GM12878 (cell line): ENCODE measurements around the gene ZBTB8OS. TPM values are rescaled to one million over a fixed set of nuclear protein-coding genes. Genes with fewer than 3 reads are reported as not detected.

Experiments
- ATAC-seq: fragments of 200-7000 bp; cut with Tn5 transposase; 3 replicates; pipeline ENCODE4 v1.9.1; 2020; ENCODE audit warnings: mild to moderate bottlenecking, moderate library complexity
- BruUV-seq: library from RNA; stranded (reverse); fragments of 400-500 nt; replicated peaks from 2 replicates; lab custom pipeline; 2021; lab: Mats Ljungman, UMichigan
- CTCF ChIA-PET: fragments of 300-600 bp; sonication (Branson Sonifier 250); formaldehyde crosslinking; extraction: SDS; loops from one replicate; lab custom pipeline; 2021; ENCODE audit warnings: inconsistent platforms; lab: Yijun Ruan, JAX
- POLR2A ChIA-PET: fragments of 350-600 bp; formaldehyde crosslinking; extraction: SDS; loops from one replicate; lab custom pipeline; 2021; ENCODE audit warnings: inconsistent platforms; lab: Charles Lee
- RAD21 ChIA-PET: fragments of 300-600 bp; sonication (Branson Sonifier 250); formaldehyde crosslinking; loops from one replicate; lab custom pipeline; 2023; ENCODE audit warnings: antibody characterized with exemption; ENCODE audit not compliant: unreplicated experiment; lab: Charles Lee
- SMC1A ChIA-PET: fragments of 300-600 bp; sonication (Branson Sonifier 250); formaldehyde crosslinking; loops from one replicate; lab custom pipeline; 2023; ENCODE audit not compliant: unreplicated experiment, uncharacterized antibody; lab: Charles Lee
- DNase-seq: peaks from one replicate; pipeline ENCODE4 v3.0.0-alpha.2; 2011; ENCODE audit warnings: low read depth, low spot score
- FAIRE-seq: peaks from 3 replicates; lab custom pipeline; 2011; peaks lifted over from hg19 to GRCh38; lab: Jason Lieb, UNC
- H2AFZ ChIP-seq: 2 replicates; pipeline ENCODE4 v1.6.0; 2011; ENCODE audit warnings: low read depth, low read length, control low read depth; ENCODE audit not compliant: control insufficient read depth
- H3K27ac ChIP-seq: 2 replicates; pipeline ENCODE4 v1.5.1; 2011; ENCODE audit warnings: control low read depth; ENCODE audit not compliant: control insufficient read depth, insufficient read depth
- H3K27me3 ChIP-seq, 2 experiments: replicated peaks in 1 of 2; 2 replicates each; pipeline versions ENCODE4 v1.6.0 to v1.6.1; 2011; ENCODE audit warnings: low read length in 1 of 2; ENCODE audit not compliant: control insufficient read depth in 2 of 2, insufficient read depth in 2 of 2
- H3K36me3 ChIP-seq, 2 experiments: 2 replicates each; pipeline ENCODE4 v1.5.1; 2011; ENCODE audit warnings: low read length in 1 of 2; ENCODE audit not compliant: control insufficient read depth in 2 of 2, insufficient read depth in 2 of 2
- H3K4me1 ChIP-seq: 2 replicates; pipeline ENCODE4 v1.6.1; 2011; ENCODE audit warnings: mild to moderate bottlenecking, low read length, moderate library complexity, mixed read lengths; ENCODE audit not compliant: control insufficient read depth, insufficient read depth
- H3K4me2 ChIP-seq: 2 replicates; pipeline ENCODE4 v1.6.0; 2011; ENCODE audit warnings: control low read depth; ENCODE audit not compliant: control insufficient read depth, insufficient read depth
- H3K4me3 ChIP-seq: fragments of 200-600 bp; sonication (generic); 2 replicates; pipeline ENCODE4 v1.5.1; 2016
- H3K79me2 ChIP-seq: 2 replicates; pipeline ENCODE4 v1.6.0; 2011; ENCODE audit warnings: low read length; ENCODE audit not compliant: control insufficient read depth, insufficient read depth
- H3K9ac ChIP-seq: 2 replicates; pipeline ENCODE4 v1.8.0; 2011; ENCODE audit warnings: low read length, control low read depth, mixed read lengths; ENCODE audit not compliant: control insufficient read depth, insufficient read depth
- H3K9me3 ChIP-seq: replicated peaks from 3 replicates; pipeline ENCODE4 v1.5.1; 2011; ENCODE audit warnings: mild to moderate bottlenecking, low read length; ENCODE audit not compliant: control insufficient read depth, insufficient read depth
- H4K20me1 ChIP-seq: 2 replicates; pipeline ENCODE4 v1.6.0; 2011; ENCODE audit not compliant: control insufficient read depth, insufficient read depth
- EP300 ChIP-seq, 2 experiments: fragments of 150-350 bp in 1 of 2; IDR thresholded peaks; 2 replicates each; pipeline ENCODE4 v1.6.1; 2011 to 2012; ENCODE audit warnings: low read depth in 2 of 2, low read length in 2 of 2, borderline replicate concordance in 1 of 2, improper control_type of control experiment in 1 of 2, inconsistent platforms in 1 of 2; ENCODE audit not compliant: control insufficient read depth in 1 of 2
- NFXL1 ChIP-seq: fragments of 450-650 bp; IDR thresholded peaks from 2 replicates; pipeline ENCODE4 v1.6.1; 2017; ENCODE audit warnings: antibody characterized with exemption, mild to moderate bottlenecking, borderline replicate concordance
- NR2C2 ChIP-seq: IDR thresholded peaks from 2 replicates; pipeline ENCODE4 v1.6.1; 2011; ENCODE audit warnings: borderline replicate concordance, low read depth; ENCODE audit not compliant: control insufficient read depth, insufficient read length
- PAX8 ChIP-seq: fragments of 450-650 bp; IDR thresholded peaks from 2 replicates; pipeline ENCODE4 v1.6.1; 2017; ENCODE audit warnings: mild to moderate bottlenecking, moderate library complexity
- SMAD5 ChIP-seq: IDR thresholded peaks from 2 replicates; pipeline ENCODE4 v1.6.1; 2016; ENCODE audit warnings: antibody characterized with exemption, low read depth
- TARDBP ChIP-seq: IDR thresholded peaks from 2 replicates; pipeline ENCODE4 v1.6.1; 2016; ENCODE audit warnings: borderline replicate concordance
- WGBS: methylation state at CpG from one replicate; pipeline ENCODE4 v1.1.6; 2016; ENCODE audit warnings: low lambda C conversion rate; ENCODE audit not compliant: insufficient replicate concordance, insufficient coverage; ENCODE audit errors: missing lambda C conversion rate; 5-methylcytosine and 5-hydroxymethylcytosine counted together
- in situ Hi-C: fragments of 300-500 bp; cut with MboI; formaldehyde crosslinking; loops from 9 replicates; pipeline ENCODE4 v1.14.3; 2018; ENCODE audit warnings: mixed read lengths
- intact Hi-C: fragments of 100-400 bp; cut with micrococcal nuclease; formaldehyde crosslinking; loops from one replicate; pipeline ENCODE4 v1.14.2; 2022; ENCODE audit not compliant: unreplicated experiment
- polyA plus RNA-seq, 11 experiments: library from polyadenylated mRNA; depleted of rRNA in 4 of 11; unstranded in 6 of 11; stranded (reverse) in 5 of 11; fragments of >200 nt; fragmentation: Nextera tagmentation in 4 of 11; fragmentation: Illumina TruSeq in 1 of 11; extraction: Ambion mirVana in 4 of 11; extraction: Trizol in 1 of 11; gene quantifications; 1 replicate in 1 of 11; 2 replicates in 10 of 11; pipeline versions ENCODE4 v1.2.1 to v1.2.3, GENCODE V29; 2011 to 2016; ENCODE audit warnings: inconsistent platforms in 2 of 11, missing spikeins in 2 of 11, low read depth in 1 of 11
- total RNA-seq, 4 experiments: library from RNA; depleted of rRNA in 3 of 4; stranded (reverse); fragments of >200 nt in 3 of 4; fragmentation: Illumina TruSeq in 1 of 4; extraction: Trizol in 1 of 4; gene quantifications; 2 replicates each; pipeline versions ENCODE4 v1.2.1 to v1.2.3, GENCODE V29; 2013 to 2021
- TF ChIP-seq, protein P1 (sequence below): IDR thresholded peaks from 2 replicates; pipeline ENCODE4 v1.6.1; 2011; ENCODE audit warnings: mild to moderate bottlenecking, low read depth, low read length, moderate library complexity; ENCODE audit not compliant: insufficient replicate concordance
- TF ChIP-seq, protein P2 (sequence below): fragments of 450-650 bp; IDR thresholded peaks from 2 replicates; pipeline ENCODE4 v1.6.1; 2018; ENCODE audit warnings: borderline replicate concordance, mild to moderate bottlenecking; ENCODE audit not compliant: partially characterized antibody
- TF ChIP-seq, protein P3 (sequence below): IDR thresholded peaks from 2 replicates; pipeline ENCODE4 v1.6.1; 2012; ENCODE audit warnings: low read length, inconsistent platforms
- TF ChIP-seq, protein P4 (sequence below): fragments of 450-650 bp; IDR thresholded peaks from 2 replicates; pipeline ENCODE4 v1.6.1; 2016; ENCODE audit warnings: mild to moderate bottlenecking, moderate library complexity, borderline replicate concordance

Gene ZBTB8OS
- total and polyA plus RNA-seq, 10 of the 15 experiments (the other 5 are each of a cell fraction or from before 2014, with no cell fraction given), result 77.8 to 350 (median 139) TPM

DNA sequence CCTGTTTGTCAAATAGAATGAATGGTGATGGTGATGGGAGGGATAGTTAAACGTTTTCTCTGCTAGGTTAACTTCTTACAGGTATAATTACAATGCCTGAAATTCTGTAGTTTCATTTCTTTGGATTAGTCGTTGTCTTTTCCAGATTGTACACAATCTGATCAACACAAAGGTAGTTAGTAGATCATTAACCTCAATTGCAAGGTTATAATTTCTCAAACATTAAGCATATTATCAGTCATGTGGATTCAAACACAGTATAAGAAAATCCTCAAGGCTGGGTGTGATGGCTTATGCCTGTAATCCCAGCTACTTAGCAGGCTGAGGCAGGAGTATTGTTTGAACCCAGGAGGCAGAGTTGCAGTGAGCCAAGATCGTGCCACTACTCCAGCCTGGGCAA is 31.6 kb upstream of the ZBTB8OS start:
- WGBS, result 79% methylated on average over 3 of the region's 3 CpGs
- Histone ChIP-seq H4K20me1 (no peaks in the 10 kb centered on the region), H3K79me2 (no peaks in the 10 kb centered on the region), H3K27me3 (no peaks in the 10 kb centered on the region), H3K4me2 (no peak overlapping the region), H3K36me3 (peaks cover 4 to 30% of the 10 kb centered on the region in 2 experiments), H3K27ac (no peak overlapping the region), H3K9me3 (no peaks in the 10 kb centered on the region), H2AFZ (no peak overlapping the region), H3K4me1 (no peaks in the 10 kb centered on the region)
- in situ Hi-C loops, result no loop called here
- CTCF ChIA-PET, result interaction anchor here (0.6 kb wide), 1 partner anchor 162 kb away, joined by 3 read pairs; no protein-coding TSS in a partner anchor
- POLR2A ChIA-PET, result no interaction called here
- SMC1A ChIA-PET, result no interaction called here
- BruUV-seq, result no TSS peak
- RAD21 ChIA-PET, result no interaction called here
- no peak for DNase-seq
- intact Hi-C loops, result no loop called here
- TF ChIP-seq NR2C2 (no peak), PAX8 (no peak), NFXL1 (no peak), EP300 (IDR thresholded peaks at IDR 0.05; ENCODE audit: borderline replicate concordance in 1 of 2, control insufficient read depth in 1 of 2, low read depth in 2 of 2, low read length in 2 of 2) (no peak), TARDBP (no peak), SMAD5 (no peak)
- TF ChIP-seq, protein P1, sequence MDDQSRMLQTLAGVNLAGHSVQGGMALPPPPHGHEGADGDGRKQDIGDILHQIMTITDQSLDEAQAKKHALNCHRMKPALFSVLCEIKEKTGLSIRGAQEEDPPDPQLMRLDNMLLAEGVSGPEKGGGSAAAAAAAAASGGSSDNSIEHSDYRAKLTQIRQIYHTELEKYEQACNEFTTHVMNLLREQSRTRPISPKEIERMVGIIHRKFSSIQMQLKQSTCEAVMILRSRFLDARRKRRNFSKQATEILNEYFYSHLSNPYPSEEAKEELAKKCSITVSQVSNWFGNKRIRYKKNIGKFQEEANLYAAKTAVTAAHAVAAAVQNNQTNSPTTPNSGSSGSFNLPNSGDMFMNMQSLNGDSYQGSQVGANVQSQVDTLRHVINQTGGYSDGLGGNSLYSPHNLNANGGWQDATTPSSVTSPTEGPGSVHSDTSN, result no peak
- TF ChIP-seq, protein P2, sequence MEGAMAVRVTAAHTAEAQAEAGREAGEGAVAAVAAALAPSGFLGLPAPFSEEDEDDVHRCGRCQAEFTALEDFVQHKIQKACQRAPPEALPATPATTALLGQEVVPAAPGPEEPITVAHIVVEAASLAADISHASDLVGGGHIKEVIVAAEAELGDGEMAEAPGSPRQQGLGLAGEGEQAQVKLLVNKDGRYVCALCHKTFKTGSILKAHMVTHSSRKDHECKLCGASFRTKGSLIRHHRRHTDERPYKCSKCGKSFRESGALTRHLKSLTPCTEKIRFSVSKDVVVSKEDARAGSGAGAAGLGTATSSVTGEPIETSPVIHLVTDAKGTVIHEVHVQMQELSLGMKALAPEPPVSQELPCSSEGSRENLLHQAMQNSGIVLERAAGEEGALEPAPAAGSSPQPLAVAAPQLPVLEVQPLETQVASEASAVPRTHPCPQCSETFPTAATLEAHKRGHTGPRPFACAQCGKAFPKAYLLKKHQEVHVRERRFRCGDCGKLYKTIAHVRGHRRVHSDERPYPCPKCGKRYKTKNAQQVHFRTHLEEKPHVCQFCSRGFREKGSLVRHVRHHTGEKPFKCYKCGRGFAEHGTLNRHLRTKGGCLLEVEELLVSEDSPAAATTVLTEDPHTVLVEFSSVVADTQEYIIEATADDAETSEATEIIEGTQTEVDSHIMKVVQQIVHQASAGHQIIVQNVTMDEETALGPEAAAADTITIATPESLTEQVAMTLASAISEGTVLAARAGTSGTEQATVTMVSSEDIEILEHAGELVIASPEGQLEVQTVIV, result no peak
- TF ChIP-seq, protein P3, sequence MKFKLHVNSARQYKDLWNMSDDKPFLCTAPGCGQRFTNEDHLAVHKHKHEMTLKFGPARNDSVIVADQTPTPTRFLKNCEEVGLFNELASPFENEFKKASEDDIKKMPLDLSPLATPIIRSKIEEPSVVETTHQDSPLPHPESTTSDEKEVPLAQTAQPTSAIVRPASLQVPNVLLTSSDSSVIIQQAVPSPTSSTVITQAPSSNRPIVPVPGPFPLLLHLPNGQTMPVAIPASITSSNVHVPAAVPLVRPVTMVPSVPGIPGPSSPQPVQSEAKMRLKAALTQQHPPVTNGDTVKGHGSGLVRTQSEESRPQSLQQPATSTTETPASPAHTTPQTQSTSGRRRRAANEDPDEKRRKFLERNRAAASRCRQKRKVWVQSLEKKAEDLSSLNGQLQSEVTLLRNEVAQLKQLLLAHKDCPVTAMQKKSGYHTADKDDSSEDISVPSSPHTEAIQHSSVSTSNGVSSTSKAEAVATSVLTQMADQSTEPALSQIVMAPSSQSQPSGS, result no peak
- TF ChIP-seq, protein P4, sequence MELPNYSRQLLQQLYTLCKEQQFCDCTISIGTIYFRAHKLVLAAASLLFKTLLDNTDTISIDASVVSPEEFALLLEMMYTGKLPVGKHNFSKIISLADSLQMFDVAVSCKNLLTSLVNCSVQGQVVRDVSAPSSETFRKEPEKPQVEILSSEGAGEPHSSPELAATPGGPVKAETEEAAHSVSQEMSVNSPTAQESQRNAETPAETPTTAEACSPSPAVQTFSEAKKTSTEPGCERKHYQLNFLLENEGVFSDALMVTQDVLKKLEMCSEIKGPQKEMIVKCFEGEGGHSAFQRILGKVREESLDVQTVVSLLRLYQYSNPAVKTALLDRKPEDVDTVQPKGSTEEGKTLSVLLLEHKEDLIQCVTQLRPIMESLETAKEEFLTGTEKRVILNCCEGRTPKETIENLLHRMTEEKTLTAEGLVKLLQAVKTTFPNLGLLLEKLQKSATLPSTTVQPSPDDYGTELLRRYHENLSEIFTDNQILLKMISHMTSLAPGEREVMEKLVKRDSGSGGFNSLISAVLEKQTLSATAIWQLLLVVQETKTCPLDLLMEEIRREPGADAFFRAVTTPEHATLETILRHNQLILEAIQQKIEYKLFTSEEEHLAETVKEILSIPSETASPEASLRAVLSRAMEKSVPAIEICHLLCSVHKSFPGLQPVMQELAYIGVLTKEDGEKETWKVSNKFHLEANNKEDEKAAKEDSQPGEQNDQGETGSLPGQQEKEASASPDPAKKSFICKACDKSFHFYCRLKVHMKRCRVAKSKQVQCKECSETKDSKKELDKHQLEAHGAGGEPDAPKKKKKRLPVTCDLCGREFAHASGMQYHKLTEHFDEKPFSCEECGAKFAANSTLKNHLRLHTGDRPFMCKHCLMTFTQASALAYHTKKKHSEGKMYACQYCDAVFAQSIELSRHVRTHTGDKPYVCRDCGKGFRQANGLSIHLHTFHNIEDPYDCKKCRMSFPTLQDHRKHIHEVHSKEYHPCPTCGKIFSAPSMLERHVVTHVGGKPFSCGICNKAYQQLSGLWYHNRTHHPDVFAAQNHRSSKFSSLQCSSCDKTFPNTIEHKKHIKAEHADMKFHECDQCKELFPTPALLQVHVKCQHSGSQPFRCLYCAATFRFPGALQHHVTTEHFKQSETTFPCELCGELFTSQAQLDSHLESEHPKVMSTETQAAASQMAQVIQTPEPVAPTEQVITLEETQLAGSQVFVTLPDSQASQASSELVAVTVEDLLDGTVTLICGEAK, result no peak
- TF ChIP-seq, all 136 proteins: peak for 0
- no peak for ATAC-seq
- no peak overlapping the region for H3K9ac ChIP-seq
- FAIRE-seq, result no peak
- H3K4me3 ChIP-seq, result no peak overlapping the region
